ENCODE data around the gene FLNA.

- no peak for TF ChIP-seq EZH2 (IDR thresholded peaks at IDR 0.05; ENCODE audit: insufficient read depth, poor library complexity, severe bottlenecking)
- TF ChIP-seq EZH2phosphoT487 (IDR thresholded peaks at IDR 0.05; ENCODE audit: insufficient read depth, low read depth) = no peak
Observed at GRCh38 chrX:154376774-154377173, 2.3 kb upstream of the FLNA start.

Data from GM23248 (cell line).